ENCODE data around the gene MDM4.

MDM4 gene

GRCh38 chr1:204598319-204598969 lies 82.2 kb downstream of the MDM4 start:
- TF ChIP-seq, protein P1, sequence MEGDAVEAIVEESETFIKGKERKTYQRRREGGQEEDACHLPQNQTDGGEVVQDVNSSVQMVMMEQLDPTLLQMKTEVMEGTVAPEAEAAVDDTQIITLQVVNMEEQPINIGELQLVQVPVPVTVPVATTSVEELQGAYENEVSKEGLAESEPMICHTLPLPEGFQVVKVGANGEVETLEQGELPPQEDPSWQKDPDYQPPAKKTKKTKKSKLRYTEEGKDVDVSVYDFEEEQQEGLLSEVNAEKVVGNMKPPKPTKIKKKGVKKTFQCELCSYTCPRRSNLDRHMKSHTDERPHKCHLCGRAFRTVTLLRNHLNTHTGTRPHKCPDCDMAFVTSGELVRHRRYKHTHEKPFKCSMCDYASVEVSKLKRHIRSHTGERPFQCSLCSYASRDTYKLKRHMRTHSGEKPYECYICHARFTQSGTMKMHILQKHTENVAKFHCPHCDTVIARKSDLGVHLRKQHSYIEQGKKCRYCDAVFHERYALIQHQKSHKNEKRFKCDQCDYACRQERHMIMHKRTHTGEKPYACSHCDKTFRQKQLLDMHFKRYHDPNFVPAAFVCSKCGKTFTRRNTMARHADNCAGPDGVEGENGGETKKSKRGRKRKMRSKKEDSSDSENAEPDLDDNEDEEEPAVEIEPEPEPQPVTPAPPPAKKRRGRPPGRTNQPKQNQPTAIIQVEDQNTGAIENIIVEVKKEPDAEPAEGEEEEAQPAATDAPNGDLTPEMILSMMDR (conservative IDR thresholded peaks at IDR 0.05), result no peak
- no peak overlapping the region for H3K27ac ChIP-seq

DNA sequence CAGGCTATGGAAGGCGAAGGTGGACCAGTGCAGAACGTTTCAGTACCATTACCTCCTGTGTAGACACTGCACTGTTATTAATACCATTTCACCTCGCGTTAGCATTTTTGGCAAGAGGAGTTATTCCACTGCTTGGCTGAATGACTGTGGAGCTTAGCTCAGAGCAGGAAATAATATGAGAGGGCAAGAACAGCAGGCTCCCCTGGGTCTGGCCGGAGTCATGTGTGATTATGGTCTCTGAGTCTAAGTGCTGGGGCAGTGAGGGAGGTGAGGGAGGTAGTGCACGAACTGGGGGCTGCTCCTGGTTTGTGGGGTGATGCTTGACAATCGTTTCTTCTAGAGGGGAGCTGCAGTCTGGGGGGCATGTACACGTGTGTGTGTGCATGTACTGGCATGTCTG lies 82.9 kb downstream of the MDM4 start:
- H3K27ac ChIP-seq, result no peak overlapping the region
- TF ChIP-seq, protein P1 (conservative IDR thresholded peaks at IDR 0.05), result no peak

GRCh38 chr1:204599596-204599995 lies 83.4 kb downstream of the MDM4 start:
- TF ChIP-seq, protein P1 (conservative IDR thresholded peaks at IDR 0.05), result no peak
- H3K27ac ChIP-seq, result no peak overlapping the region

- TF ChIP-seq, protein P1 (conservative IDR thresholded peaks at IDR 0.05), result no peak
- no peak overlapping the region for H3K27ac ChIP-seq
These were observed 84.0 kb downstream of the MDM4 start for GRCh38 chr1:204600203-204600602.

GRCh38 chr1:204600968-204601367 lies 84.8 kb downstream of the MDM4 start:
- TF ChIP-seq, protein P1 (conservative IDR thresholded peaks at IDR 0.05), result no peak
- H3K27ac ChIP-seq, result no peak overlapping the region

DNA sequence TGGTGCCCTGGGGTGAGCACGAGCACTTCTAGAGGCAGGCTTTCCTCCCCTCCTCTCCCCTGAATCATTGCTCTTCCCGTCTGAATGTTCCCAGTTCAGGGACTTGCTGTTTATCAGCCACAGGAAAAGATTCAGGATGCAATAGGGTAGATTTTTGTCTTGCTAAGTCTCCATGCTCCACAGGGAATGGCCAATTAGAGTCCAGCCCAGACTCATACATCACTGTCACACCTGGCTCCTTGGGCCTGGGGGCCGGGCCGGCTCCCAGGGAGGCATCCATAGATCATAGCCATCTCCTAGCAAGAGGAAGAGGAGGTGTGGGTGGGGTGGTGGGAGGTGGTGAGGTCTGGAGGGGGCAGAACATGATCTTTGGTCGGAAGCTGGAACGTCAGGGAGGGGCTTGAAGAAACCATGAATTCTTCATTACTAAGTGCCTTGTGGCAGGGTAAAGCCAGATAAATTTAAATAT lies 85.9 kb downstream of the MDM4 start:
- H3K27ac ChIP-seq, result no peak overlapping the region
- TF ChIP-seq, protein P1 (conservative IDR thresholded peaks at IDR 0.05), result no peak

DNA sequence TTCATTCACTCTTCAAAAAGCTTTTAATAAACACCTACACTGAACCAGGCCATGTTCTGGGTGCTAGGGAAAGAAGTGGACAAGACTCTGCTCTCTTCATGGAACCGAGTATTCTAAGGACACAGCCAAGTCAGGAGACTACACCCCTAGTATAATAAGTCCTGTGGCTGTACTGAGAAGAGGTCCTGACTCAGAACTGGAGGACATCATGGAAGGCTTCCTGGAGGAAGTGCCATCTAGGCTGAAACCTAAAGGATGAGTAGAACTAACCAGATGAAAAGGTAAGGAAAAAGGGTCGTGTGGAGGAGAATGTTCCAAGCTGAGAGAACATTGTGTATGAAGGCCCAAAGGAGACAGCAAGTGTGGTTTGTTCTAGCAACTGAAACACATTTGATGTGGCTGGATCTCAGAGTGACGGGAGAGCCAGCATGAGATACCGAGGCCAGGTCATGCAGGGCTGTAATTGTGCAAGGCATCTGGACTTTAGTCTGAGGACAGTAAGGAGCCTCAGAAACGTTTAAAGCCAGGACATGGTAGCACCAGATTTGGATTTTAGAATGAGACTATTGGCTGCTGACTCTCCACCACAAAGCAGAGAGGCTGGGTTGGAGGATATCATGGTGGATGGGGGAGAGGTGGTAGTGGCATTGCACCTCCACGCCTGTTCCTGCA lies 86.8 kb downstream of the MDM4 start:
- H3K27ac ChIP-seq, result no peak overlapping the region
- TF ChIP-seq, protein P1 (conservative IDR thresholded peaks at IDR 0.05), result no peak

All from VCaP (cell line).